ENCODE data around the gene ARFGAP1.
"Not testable (repeated sequence)": the region's sequence is repeated elsewhere in the genome, so short reads cannot be mapped to it uniquely, and the experiment has no call there.

The ARFGAP1 gene

DNA sequence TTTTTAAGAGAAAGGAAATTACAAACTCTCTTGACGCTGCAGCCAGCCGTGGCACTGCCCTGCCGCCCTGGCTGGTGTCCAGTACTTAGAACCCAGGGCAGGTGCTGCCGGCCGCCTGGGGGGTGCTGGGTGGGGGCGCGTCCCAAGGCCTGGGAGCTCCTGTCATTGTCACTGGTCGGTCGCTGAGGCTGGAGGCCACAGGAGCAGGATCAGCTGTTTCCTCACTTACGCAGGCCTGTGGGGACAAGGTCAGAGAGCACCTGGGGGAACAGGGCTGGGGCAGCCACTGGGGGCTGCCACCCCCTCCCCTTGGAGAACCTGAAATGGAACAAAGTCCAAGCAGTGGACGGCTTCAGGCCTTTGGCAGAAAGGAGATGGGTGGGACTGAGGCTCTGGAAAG is 31.3 kb upstream of the ARFGAP1 start:
- no peak for DNase-seq

DNA sequence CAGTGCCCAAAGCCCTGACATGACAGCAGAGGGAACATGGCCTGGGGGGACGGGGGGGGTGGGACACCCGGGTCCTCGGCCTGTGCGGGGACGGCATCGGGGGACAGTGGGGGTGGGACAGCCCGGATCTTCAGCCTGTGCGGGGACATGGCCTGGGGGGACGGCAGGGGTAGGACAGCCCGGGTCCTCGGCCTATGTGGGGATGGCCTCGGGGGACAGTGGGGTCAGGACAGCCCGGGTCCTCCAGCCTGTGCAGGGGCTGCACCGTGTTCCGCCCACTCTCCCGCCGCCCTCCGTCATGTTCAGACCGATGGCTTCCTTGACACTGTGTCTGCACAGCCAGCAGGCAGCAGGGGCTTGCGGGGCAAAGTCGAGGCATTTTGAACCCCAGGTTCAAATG is 29.9 kb upstream of the ARFGAP1 start:
- no peak for DNase-seq

GRCh38 chr20:63243604-63244247 is 28.9 kb upstream of the ARFGAP1 start:
- no peak for DNase-seq

- DNase-seq, result no peak
Observed at GRCh38 chr20:63244468-63244867, 28.1 kb upstream of the ARFGAP1 start.

- DNase-seq, result no peak
Observed at GRCh38 chr20:63246490-63247288, 25.9 kb upstream of the ARFGAP1 start.

DNA sequence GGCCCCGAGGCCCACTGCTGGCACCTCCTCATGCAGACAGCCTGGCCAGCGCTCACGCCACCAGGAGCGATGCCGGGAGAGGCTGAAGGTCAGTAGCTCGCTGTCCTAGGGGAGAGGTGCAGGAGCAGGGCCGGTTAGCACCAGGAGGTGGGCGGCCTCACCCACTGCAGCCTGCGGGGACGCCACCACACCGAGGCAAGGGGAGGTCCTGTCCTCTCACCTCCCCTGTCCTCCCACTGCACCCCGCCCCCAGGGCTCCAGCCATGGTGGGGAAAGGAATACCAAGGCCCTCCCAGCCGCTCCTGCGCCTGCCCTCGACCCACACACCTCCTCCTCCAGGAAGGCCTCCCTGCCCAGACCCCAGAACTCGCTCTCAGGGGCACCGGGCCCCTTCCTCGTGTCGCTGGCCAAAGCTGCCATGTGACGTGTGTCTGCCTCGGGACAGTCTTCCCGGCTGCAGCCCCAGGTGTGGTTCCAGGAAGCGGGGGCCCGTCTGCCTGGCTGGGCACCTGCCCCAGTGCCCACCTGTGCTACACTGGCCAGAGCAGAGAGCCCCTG is 24.9 kb upstream of the ARFGAP1 start:
- DNase-seq, result no peak

- DNase-seq, result no peak
Observed at GRCh38 chr20:63248835-63249591, 23.6 kb upstream of the ARFGAP1 start.

- DNase-seq, result no peak
Observed at GRCh38 chr20:63249891-63250290, 22.7 kb upstream of the ARFGAP1 start.

GRCh38 chr20:63251350-63251749 is 21.3 kb upstream of the ARFGAP1 start:
- not testable (repeated sequence) for DNase-seq

- no peak for DNase-seq
Observed at GRCh38 chr20:63252284-63252711, 20.3 kb upstream of the ARFGAP1 start.

- DNase-seq, result no peak
Observed at GRCh38 chr20:63253065-63253437, 19.6 kb upstream of the ARFGAP1 start.

DNA sequence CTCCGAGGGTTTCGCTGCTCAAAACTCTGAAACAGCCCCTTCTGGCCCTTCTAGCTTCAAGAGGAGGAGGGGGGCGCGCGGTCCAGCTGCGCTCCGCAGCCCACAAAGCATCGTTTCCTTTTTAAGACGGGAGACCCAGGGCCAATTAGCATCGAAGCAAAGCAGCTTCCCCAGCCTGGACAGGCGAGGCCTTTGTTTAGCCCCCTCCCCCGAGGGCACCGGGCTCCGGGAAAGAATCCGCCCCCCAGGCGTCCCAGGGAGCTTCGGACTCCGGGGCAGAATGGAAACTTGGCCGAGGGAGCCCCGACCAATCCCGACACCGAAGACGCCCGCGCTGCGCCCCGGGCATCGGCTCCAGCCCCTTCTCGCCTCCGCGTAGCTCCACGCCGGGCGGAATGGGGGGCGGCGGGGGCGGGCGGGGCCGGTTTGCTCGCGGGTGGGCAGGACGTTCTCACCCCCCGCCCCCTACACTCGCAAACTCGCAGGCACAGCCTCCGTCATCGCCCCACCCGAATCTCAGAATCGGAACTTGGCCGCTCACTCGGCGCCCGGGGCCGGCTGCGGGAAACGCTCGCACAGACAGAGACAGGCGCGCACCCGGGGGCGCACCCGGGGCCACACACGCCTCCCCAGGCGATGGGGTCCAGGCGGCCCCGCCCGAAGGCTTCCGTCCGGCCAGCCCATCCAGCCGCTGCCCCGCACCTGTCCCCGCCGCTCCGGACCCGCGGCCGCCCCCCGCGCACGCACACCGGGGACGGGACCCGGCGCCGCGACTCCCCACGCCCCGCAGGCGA is 19.0 kb upstream of the ARFGAP1 start:
- DNase-seq, result no peak

DNA sequence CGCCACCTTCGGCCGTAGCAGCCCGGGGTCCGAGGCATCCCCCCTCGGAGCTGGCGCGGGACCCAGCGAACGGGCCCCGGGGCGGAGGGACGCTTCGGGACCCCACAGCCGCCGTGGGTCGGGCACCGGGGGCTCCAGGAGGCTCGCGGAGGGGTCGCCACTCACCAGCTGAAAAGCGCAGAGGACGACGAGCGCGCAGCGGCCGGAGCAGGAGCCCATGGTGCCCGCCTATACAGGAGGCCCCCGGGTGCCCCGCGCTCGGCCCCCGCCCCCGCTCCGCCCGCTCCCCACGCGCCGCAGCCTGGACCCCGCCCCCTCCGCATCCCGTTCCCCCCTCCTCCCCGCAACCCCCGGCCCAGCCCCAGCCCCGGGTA is 18.4 kb upstream of the ARFGAP1 start, which contains the start of gene NKAIN4:
Gene NKAIN4 (minus strand): TSS at position 232 of the 374 bp plus-strand sequence. CDS start 13 bp downstream, at position 219.
- DNase-seq, result no peak

DNA sequence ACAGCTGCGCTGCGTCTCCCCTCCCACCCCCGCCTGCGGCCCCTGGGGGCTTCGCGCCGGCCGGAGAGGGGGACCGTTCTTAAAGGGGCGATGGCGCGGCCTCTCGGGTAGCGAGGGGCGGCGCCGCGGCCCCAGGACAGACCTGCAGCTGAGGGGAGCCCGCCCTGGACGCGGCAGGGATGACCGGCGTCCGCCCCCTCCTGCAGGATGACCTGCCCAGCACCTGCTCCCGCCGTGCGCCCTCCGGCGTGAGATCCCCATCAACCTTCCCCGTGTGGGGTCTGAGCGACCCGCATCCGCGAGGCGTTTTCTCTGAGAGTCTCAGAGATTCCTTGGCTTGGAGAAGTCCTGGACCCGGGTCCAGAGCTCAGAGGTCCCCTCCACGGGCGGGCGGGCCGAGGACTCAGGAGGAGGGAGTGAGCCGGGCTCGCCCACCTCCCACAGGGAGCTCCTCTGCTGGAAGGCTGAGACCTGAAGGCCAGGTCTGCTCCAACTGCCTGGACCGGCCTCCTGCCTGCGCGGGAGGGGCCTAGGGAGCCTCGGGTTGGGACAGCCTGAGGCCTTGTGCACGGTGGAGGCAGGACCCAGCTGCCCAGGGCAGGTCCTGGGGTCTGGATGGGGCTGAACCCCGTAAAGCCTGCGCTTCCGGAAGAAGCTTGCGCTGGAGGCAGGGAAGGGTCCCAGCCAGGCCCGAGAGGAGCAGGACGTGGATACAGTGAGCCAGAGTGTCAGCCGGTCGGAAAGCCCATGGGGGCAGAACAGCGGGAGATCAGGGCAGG is 17.8 kb upstream of the ARFGAP1 start:
- DNase-seq, result no peak

GRCh38 chr20:63255931-63256704 is 16.5 kb upstream of the ARFGAP1 start:
- DNase-seq, result no peak

DNA sequence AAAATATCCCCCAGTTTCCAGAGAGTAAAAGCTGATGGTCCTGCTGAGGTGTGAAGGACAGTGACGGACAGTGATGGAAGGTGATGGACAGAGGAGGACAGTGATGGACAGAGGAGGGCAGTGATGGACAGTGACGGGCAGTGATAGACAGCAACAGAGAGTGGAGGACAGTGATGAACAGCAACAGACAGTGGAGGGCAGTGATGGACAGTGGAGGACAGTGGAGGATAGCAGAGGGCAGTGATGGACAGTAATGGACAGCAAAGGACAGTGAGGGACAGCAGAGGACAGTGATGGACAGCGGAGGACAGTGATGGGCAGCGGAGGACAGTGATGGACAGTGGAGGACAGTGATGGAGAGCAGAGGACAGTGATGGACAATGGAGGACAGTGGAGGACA is 15.7 kb upstream of the ARFGAP1 start:
- no peak for DNase-seq

DNA sequence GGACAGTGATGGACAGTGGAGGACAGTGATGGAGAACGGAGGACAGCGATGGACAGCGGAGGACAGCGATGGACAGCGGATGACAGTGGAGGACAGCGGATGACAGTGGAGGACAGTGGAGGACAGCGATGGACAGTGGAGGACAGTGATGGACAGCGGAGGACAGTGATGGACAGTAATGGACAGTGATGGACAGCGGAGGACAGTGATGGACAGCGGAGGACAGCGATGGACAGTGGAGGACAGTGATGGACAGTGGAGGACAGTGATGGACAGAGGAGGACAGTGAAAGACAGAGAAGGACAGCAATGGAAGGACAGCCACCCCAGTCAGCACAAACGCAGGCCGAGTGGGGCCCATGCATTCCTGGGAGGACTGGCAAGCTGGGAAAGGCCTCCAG is 15.0 kb upstream of the ARFGAP1 start:
- no peak for DNase-seq

DNA sequence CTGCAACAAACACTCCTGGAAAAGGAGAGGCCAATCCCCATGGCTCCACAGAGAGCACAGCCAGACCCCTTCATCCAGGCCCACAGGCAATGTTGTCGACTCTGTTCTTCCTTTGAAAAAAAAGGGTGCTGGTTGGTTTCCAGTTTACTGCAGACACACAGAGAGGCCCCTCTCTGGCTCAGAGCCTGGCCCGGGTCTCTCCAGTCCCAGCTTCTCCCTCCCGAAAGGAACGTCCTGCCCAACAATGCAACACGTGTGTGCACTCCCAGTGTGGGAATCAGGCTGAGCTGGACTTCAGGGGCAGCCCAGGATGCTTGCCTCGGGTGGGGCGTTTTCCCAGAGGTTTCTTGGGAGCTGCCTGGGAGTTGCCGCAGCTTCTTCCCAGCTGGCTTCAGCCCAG is 13.8 kb upstream of the ARFGAP1 start:
- DNase-seq, result no peak

DNA sequence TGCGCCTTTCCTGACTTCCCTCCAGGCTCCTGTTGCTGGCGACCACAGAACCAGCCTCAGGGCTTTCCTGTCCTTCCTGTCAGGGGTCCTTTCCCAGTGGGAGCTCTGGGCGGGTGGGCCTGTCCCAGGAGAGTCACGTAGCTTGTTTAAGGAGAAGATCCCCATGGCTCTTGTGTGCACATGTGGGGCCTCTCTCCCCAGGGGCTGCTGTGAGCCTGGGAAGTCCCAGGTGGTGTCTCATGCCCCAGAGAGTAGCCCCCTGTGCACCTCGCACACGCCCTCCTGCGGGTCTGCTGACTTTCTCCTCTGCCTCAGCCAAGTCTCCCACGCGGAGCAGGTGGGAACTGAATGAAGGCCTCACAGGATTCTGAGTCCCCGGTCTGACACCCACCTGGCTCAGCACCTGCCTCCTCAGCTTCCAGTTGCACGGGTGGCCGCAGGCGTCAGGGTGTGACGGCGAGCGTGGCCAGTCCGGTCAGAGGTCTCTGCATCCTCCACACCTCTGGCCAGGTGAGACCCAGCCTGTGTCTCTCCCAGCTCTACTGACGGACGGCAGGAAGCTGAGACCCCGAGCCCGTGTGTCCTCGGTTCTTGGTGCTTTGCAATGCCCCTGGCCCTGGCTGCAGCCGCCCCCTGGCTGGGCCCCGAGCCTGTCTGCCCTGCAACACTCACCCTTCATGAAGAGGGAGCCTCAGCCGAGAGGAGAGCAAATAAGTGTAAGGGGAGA is 12.7 kb upstream of the ARFGAP1 start:
- DNase-seq, result no peak

DNA sequence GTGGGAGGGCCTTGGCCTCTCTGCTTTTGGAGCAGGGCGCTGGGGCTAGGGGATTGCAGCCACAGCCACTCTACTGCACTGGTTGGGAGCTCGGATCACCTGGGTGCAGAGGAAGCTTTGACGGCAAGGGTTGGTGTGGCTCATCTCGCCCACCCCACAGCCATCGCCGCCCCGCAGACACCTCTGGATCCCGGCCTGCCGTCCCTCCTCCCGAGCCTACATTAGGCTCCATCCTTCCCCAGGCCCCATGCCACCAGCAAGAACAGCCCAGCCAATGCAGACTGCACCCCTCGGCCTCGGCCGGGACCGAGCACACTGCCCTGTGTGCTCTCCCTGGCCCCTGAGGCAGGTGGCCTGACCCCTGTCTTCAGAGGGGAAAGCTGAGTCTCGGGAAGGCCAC is 12.1 kb upstream of the ARFGAP1 start:
- no peak for DNase-seq
